HCT116 (cell line): Measurements from ENCODE around the gene LCN1. TPM values are rescaled to one million over a fixed set of nuclear protein-coding genes. Genes with fewer than 3 reads are reported as not detected.

ENCODE experiments used
- ATAC-seq: fragments of 200-7000 bp; cut with Tn5 transposase; 2 replicates; pipeline ENCODE4 v1.9.1; 2020; ENCODE audit warnings: mild to moderate bottlenecking, moderate library complexity
- BruUV-seq: library from RNA; stranded (reverse); fragments of 400-500 nt; replicated peaks from 2 replicates; lab custom pipeline; 2021; lab: Mats Ljungman, UMichigan
- CTCF ChIA-PET: fragments of 300-600 bp; sonication (Branson Sonifier 250); formaldehyde crosslinking; loops from one replicate; lab custom pipeline; 2021; ENCODE audit warnings: antibody characterized with exemption; lab: Charles Lee
- POLR2A ChIA-PET: fragments of 300-600, 350-600 bp; sonication (Branson Sonifier 250); formaldehyde crosslinking; loops from one replicate; lab custom pipeline; 2021; ENCODE audit warnings: antibody characterized with exemption; lab: Charles Lee
- RAD21 ChIA-PET, 2 experiments: fragments of 300-600 bp; sonication (Branson Sonifier 250); formaldehyde crosslinking; loops; one replicate each; lab custom pipeline; 2023; ENCODE audit warnings: low total read pairs in 2 of 2; ENCODE audit not compliant: uncharacterized antibody in 2 of 2, unreplicated experiment in 2 of 2, low non-redundant PET in 1 of 2; lab: Charles Lee
- DNase-seq: peaks from one replicate; pipeline ENCODE4 v3.0.0-alpha.2; 2010; ENCODE audit warnings: low read depth, low spot score
- H2AFZ ChIP-seq: fragments of 200-600 bp; shearing (Covaris generic), sonication (generic); 2 replicates; pipeline ENCODE4 v1.6.1; 2017; ENCODE audit warnings: low read depth, mixed run types, mixed read lengths, antibody characterized with exemption, low read length; ENCODE audit not compliant: poor library complexity, severe bottlenecking
- H3K27ac ChIP-seq: 2 replicates; pipeline ENCODE4 v1.5.1; 2012; ENCODE audit warnings: low read depth, low read length
- H3K27me3 ChIP-seq: fragments of 200-600 bp; sonication (generic); 2 replicates; pipeline ENCODE4 v1.6.1; 2016; ENCODE audit warnings: mixed run types, low read length, mixed read lengths; ENCODE audit not compliant: insufficient read depth
- H3K36me3 ChIP-seq, 2 experiments: fragments of 200-500 bp in 1 of 2; fragments of 200-600 bp in 1 of 2; sonication (Bioruptor generic) in 1 of 2; sonication (generic) in 1 of 2; 2 replicates each; pipeline versions ENCODE4 v1.5.1 to v1.6.1; 2014 to 2016; ENCODE audit warnings: low read length in 2 of 2, inconsistent platforms in 1 of 2, mixed read lengths in 1 of 2, mixed run types in 1 of 2; ENCODE audit not compliant: insufficient read depth in 2 of 2, control insufficient read depth in 1 of 2
- H3K4me1 ChIP-seq, 2 experiments: fragments of 200-600 bp in 1 of 2; sonication (generic) in 1 of 2; 2 replicates each; pipeline versions ENCODE4 v1.5.1 to v1.6.1; 2012 to 2017; ENCODE audit warnings: low read length in 2 of 2, inconsistent platforms in 1 of 2, mild to moderate bottlenecking in 1 of 2, mixed read lengths in 1 of 2, mixed run types in 1 of 2, moderate library complexity in 1 of 2; ENCODE audit not compliant: insufficient read depth in 2 of 2, control insufficient read depth in 1 of 2
- H3K4me2 ChIP-seq: fragments of 200-600 bp; sonication (generic); 2 replicates; pipeline ENCODE4 v1.6.1; 2017; ENCODE audit warnings: mixed run types, low read length, mixed read lengths
- H3K4me3 ChIP-seq, 2 experiments: fragments of 200-600 bp in 1 of 2; sonication (generic) in 1 of 2; replicated peaks in 1 of 2; 2 replicates each; pipeline ENCODE4 v1.5.1; 2011 to 2016; ENCODE audit warnings: low read length in 2 of 2, control low read depth in 1 of 2, low read depth in 1 of 2, mild to moderate bottlenecking in 1 of 2, mixed read lengths in 1 of 2, mixed run types in 1 of 2
- H3K79me2 ChIP-seq: fragments of 200-600 bp; sonication (generic); 2 replicates; pipeline ENCODE4 v1.6.1; 2017; ENCODE audit warnings: mild to moderate bottlenecking, mixed run types, low read length, moderate library complexity, mixed read lengths; ENCODE audit not compliant: insufficient read depth
- H3K9ac ChIP-seq: fragments of 200-600 bp; sonication (generic); 2 replicates; pipeline ENCODE4 v1.6.1; 2016; ENCODE audit warnings: low read length, mixed read lengths
- H3K9me2 ChIP-seq: fragments of 200-600 bp; sonication (generic), shearing (Covaris generic); 2 replicates; pipeline ENCODE4 v1.6.1; 2017; ENCODE audit warnings: mixed run types, mild to moderate bottlenecking, moderate library complexity; ENCODE audit not compliant: insufficient read depth
- H3K9me3 ChIP-seq, 2 experiments: fragments of 200-500 bp in 1 of 2; fragments of 200-600 bp in 1 of 2; sonication (Bioruptor generic) in 1 of 2; sonication (generic) in 1 of 2; 2 replicates each; pipeline ENCODE4 v1.6.1; 2014 to 2017; ENCODE audit warnings: low read length in 2 of 2, mixed read lengths in 2 of 2, inconsistent platforms in 1 of 2, low read depth in 1 of 2, mild to moderate bottlenecking in 1 of 2, mixed run types in 1 of 2, moderate library complexity in 1 of 2; ENCODE audit not compliant: control insufficient read depth in 1 of 2, insufficient read depth in 1 of 2
- H4K20me1 ChIP-seq: fragments of 200-600 bp; sonication (generic), shearing (Covaris generic); 2 replicates; pipeline ENCODE4 v1.6.1; 2017; ENCODE audit warnings: mixed run types, mild to moderate bottlenecking, moderate library complexity; ENCODE audit not compliant: insufficient read depth
- CBX3 ChIP-seq: IDR thresholded peaks from 2 replicates; pipeline ENCODE4 v1.6.1; 2012; ENCODE audit warnings: low read depth
- CTCF ChIP-seq, 3 experiments: fragments of 200-600 bp in 1 of 3; sonication (generic) in 1 of 3; IDR thresholded peaks in 2 of 3; conservative IDR thresholded peaks in 1 of 3; 2 replicates each; pipeline ENCODE4 v1.5.1; 2012 to 2017; ENCODE audit warnings: low read depth in 2 of 3, low read length in 2 of 3, antibody characterized with exemption in 1 of 3, borderline replicate concordance in 1 of 3, control low read depth in 1 of 3, mild to moderate bottlenecking in 1 of 3, mixed read lengths in 1 of 3, mixed run types in 1 of 3, moderate library complexity in 1 of 3; ENCODE audit not compliant: insufficient read depth in 1 of 3
- EGR1 ChIP-seq: IDR thresholded peaks from 2 replicates; pipeline ENCODE4 v1.6.1; 2012; ENCODE audit warnings: low read depth
- ELF1 ChIP-seq: IDR thresholded peaks from 2 replicates; pipeline ENCODE4 v1.6.1; 2012; ENCODE audit warnings: low read depth, borderline replicate concordance
- EZH2 ChIP-seq: fragments of 200-600 bp; sonication (generic); IDR thresholded peaks from 2 replicates; pipeline ENCODE4 v1.6.1; 2017; ENCODE audit warnings: antibody characterized with exemption, mixed run types
- EZH2phosphoT487 ChIP-seq: fragments of 200-600 bp; IDR thresholded peaks from 2 replicates; pipeline ENCODE4 v1.6.1; 2018; ENCODE audit warnings: antibody characterized with exemption, borderline replicate concordance
- FOSL1 ChIP-seq: IDR thresholded peaks from 2 replicates; pipeline ENCODE4 v1.6.1; 2012; ENCODE audit warnings: low read depth
- JUND ChIP-seq: IDR thresholded peaks from 2 replicates; pipeline ENCODE4 v1.6.1; 2012
- MAX ChIP-seq: IDR thresholded peaks from 2 replicates; pipeline ENCODE4 v1.6.1; 2012
- POLR2A ChIP-seq: IDR thresholded peaks from 2 replicates; pipeline ENCODE4 v1.7.0; 2011; ENCODE audit warnings: borderline replicate concordance; ENCODE audit not compliant: insufficient read depth, insufficient read length; ENCODE audit errors: extremely low read depth
- POLR2AphosphoS5 ChIP-seq: IDR thresholded peaks from 2 replicates; pipeline ENCODE4 v1.6.1; 2011; ENCODE audit warnings: mild to moderate bottlenecking, low read depth, low read length, moderate library complexity
- RAD21 ChIP-seq: IDR thresholded peaks from 2 replicates; pipeline ENCODE4 v1.6.1; 2012; ENCODE audit warnings: low read depth, mild to moderate bottlenecking
- REST ChIP-seq: IDR thresholded peaks from 2 replicates; pipeline ENCODE4 v1.6.1; 2012; ENCODE audit warnings: low read depth
- SIN3A ChIP-seq: IDR thresholded peaks from 2 replicates; pipeline ENCODE4 v1.6.1; 2012; ENCODE audit warnings: low read depth
- TCF7L2 ChIP-seq: IDR thresholded peaks from 2 replicates; pipeline ENCODE4 v1.7.0; 2011; ENCODE audit warnings: borderline replicate concordance, inconsistent platforms; ENCODE audit not compliant: insufficient read depth, insufficient read length; ENCODE audit errors: extremely low read depth
- YY1 ChIP-seq: IDR thresholded peaks from 2 replicates; pipeline ENCODE4 v1.6.1; 2011; ENCODE audit warnings: low read length, low read depth, moderate library complexity, mild to moderate bottlenecking; ENCODE audit not compliant: insufficient replicate concordance; ENCODE audit errors: extremely low read depth
- ZFX ChIP-seq: fragments of 450-650 bp; IDR thresholded peaks from 2 replicates; pipeline ENCODE4 v1.6.1; 2017
- ZNF274 ChIP-seq: fragments of 200-500 bp; sonication (Bioruptor generic); IDR thresholded peaks from 2 replicates; pipeline ENCODE4 v1.6.1; 2014; ENCODE audit warnings: mild to moderate bottlenecking, low read depth, low read length, inconsistent platforms
- intact Hi-C: fragments of 100-400 bp; cut with micrococcal nuclease; formaldehyde crosslinking; loops from 2 replicates; pipeline ENCODE4 v1.10.0; 2022
- total RNA-seq: library from RNA; stranded (reverse); gene quantifications from one replicate; pipeline ENCODE4 v1.2.1, GENCODE V29; 2021; ENCODE audit not compliant: unreplicated experiment

LCN1 gene
- total RNA-seq, 1 experiment from 2014 or later = not detected

GRCh38 chr9:135488013-135488330 is 33.3 kb upstream of the LCN1 start:
- Histone ChIP-seq H4K20me1 (no peaks in the 10 kb centered on the region), H3K27ac (no peak overlapping the region), H3K4me2 (no peak overlapping the region), H3K9ac (no peak overlapping the region), H3K79me2 (no peaks in the 10 kb centered on the region; the same call in 1 of the 2 replicates), H3K9me2 (no peaks in the 10 kb centered on the region), H3K9me3 (no peaks in the 10 kb centered on the region), H3K4me1 (peaks cover 0 to 12% of the 10 kb centered on the region in 2 experiments; a peak in 2 of 4 replicates), H3K36me3 (peaks cover 4 to 31% of the 10 kb centered on the region in 2 experiments; a peak in 3 of 4 replicates), H3K27me3 (no peaks in the 10 kb centered on the region), H3K4me3 (no peak overlapping the region), H2AFZ (no peak overlapping the region)
- DNase-seq (no peak), ATAC-seq (no peak)
- intact Hi-C loops = no loop called here
- TF ChIP-seq EZH2 = no peak
- TF ChIP-seq TCF7L2 = no peak
- TF ChIP-seq RAD21 = no peak
- TF ChIP-seq REST = no peak
- TF ChIP-seq POLR2AphosphoS5 = no peak
- TF ChIP-seq ZNF274 = no peak
- no peak for TF ChIP-seq JUND
- TF ChIP-seq EZH2phosphoT487 = no peak
- no peak for TF ChIP-seq ZFX
- no peak for TF ChIP-seq FOSL1
- TF ChIP-seq YY1 = no peak
- no peak for TF ChIP-seq POLR2A
- no peak for TF ChIP-seq SIN3A
- no peak for TF ChIP-seq MAX
- TF ChIP-seq EGR1 = no peak
- no peak for TF ChIP-seq ELF1
- TF ChIP-seq CBX3 = no peak
- TF ChIP-seq CTCF (IDR thresholded peaks at IDR 0.05 in 2 of 3, conservative IDR thresholded peaks at IDR 0.05 in 1 of 3; ENCODE audit: borderline replicate concordance in 1 of 3, insufficient read depth in 1 of 3, low read depth in 2 of 3, low read length in 2 of 3) = no peak
- CTCF ChIA-PET = no interaction called here
- no TSS peak for BruUV-seq
- POLR2A ChIA-PET = no interaction called here
- RAD21 ChIA-PET = no interaction called here
